Common myeloid progenitor, CD34-positive (primary cell): ENCODE data around the gene B4GALT5.

ENCODE experiments used
- CTCF ChIA-PET: fragments of 350-600 bp; sonication (Branson Sonifier 250); formaldehyde crosslinking; loops from one replicate; lab custom pipeline; 2021; ENCODE audit warnings: antibody characterized with exemption; lab: Charles Lee
- POLR2A ChIA-PET: fragments of 350-600 bp; sonication (Branson Sonifier 250); formaldehyde crosslinking; loops from one replicate; lab custom pipeline; 2021; ENCODE audit warnings: antibody characterized with exemption; lab: Charles Lee
- DNase-seq, 3 donors: peaks; one replicate each; pipeline versions ENCODE4 v3.0.0 to v3.0.0-alpha.2; 2013
- H3K27ac ChIP-seq, 2 experiments: 1 replicate in 1 of 2; 2 replicates in 1 of 2; pipeline ENCODE4 v1.7.0; 2013; ENCODE audit warnings: inconsistent platforms in 2 of 2, low read length in 2 of 2, mild to moderate bottlenecking in 2 of 2, low read depth in 1 of 2, moderate library complexity in 1 of 2; ENCODE audit not compliant: severe bottlenecking in 2 of 2, insufficient read depth in 1 of 2, poor library complexity in 1 of 2
- H3K27me3 ChIP-seq, 5 experiments: replicated peaks in 2 of 5; 1 replicate in 3 of 5; 2 replicates in 2 of 5; pipeline versions ENCODE4 v1.6.1 to v1.7.0; 2013; ENCODE audit warnings: low read length in 4 of 5, mild to moderate bottlenecking in 2 of 5, moderate library complexity in 2 of 5, inconsistent platforms in 1 of 5; ENCODE audit not compliant: insufficient read depth in 5 of 5, control insufficient read depth in 4 of 5
- H3K36me3 ChIP-seq, 4 experiments: 1 replicate in 2 of 4; 2 replicates in 2 of 4; pipeline versions ENCODE4 v1.6.1 to v1.7.0; 2013; ENCODE audit warnings: low read length in 3 of 4, control low read depth in 1 of 4, mild to moderate bottlenecking in 1 of 4; ENCODE audit not compliant: control insufficient read depth in 4 of 4, insufficient read depth in 4 of 4
- H3K4me1 ChIP-seq, 4 experiments: 1 replicate in 3 of 4; 2 replicates in 1 of 4; pipeline versions ENCODE4 v1.6.1 to v1.7.1; 2013; ENCODE audit warnings: low read length in 3 of 4, mild to moderate bottlenecking in 3 of 4, control low read depth in 1 of 4, inconsistent platforms in 1 of 4, moderate library complexity in 1 of 4; ENCODE audit not compliant: control insufficient read depth in 4 of 4, insufficient read depth in 4 of 4; ENCODE audit errors: control extremely low read depth in 1 of 4
- H3K4me3 ChIP-seq, 7 experiments: 1 replicate in 4 of 7; 2 replicates in 3 of 7; pipeline versions ENCODE4 v1.5.1 to v1.7.0; 2013; ENCODE audit warnings: mild to moderate bottlenecking in 7 of 7, low read length in 6 of 7, moderate library complexity in 6 of 7, inconsistent platforms in 2 of 7, low read depth in 2 of 7, control low read depth in 1 of 7; ENCODE audit not compliant: insufficient read depth in 4 of 7, control insufficient read depth in 1 of 7; ENCODE audit errors: extremely low read depth in 1 of 7
- H3K9me3 ChIP-seq, 5 experiments: 1 replicate in 4 of 5; 2 replicates in 1 of 5; pipeline versions ENCODE4 v1.6.1 to v1.7.1; 2013; ENCODE audit warnings: low read length in 4 of 5, mild to moderate bottlenecking in 2 of 5, inconsistent platforms in 1 of 5, low read depth in 1 of 5, moderate library complexity in 1 of 5; ENCODE audit not compliant: control insufficient read depth in 4 of 5, insufficient read depth in 2 of 5; ENCODE audit errors: control extremely low read depth in 1 of 5
- WGBS: methylation state at CpG from one replicate; pipeline ENCODE4 v1.1.5; 2013; ENCODE audit not compliant: insufficient coverage; 5-methylcytosine and 5-hydroxymethylcytosine counted together

B4GALT5 gene

GRCh38 chr20:49634116-49634515 lies 79.6 kb downstream of the B4GALT5 start:
- ChIA-PET POLR2A (no interaction called here), CTCF (interaction anchor here (1.6 kb wide), 1 partner anchor 13 kb away, joined by 3 read pairs; no protein-coding TSS in a partner anchor)
- H3K27me3 ChIP-seq, result no peaks in the 10 kb centered on the region
- H3K4me3 ChIP-seq, result no peak overlapping the region
- WGBS, result 95% methylated on average over 3 of the region's 5 CpGs
- H3K27ac ChIP-seq, result no peak overlapping the region
- DNase-seq, result no peak
- H3K9me3 ChIP-seq, result no peaks in the 10 kb centered on the region
- H3K36me3 ChIP-seq, result peaks cover 11 to 42% (median 31%) of the 10 kb centered on the region in 4 experiments
- H3K4me1 ChIP-seq, result no peaks in the 10 kb centered on the region

- WGBS, result 100% methylated on average over 4 of the region's 4 CpGs
- POLR2A ChIA-PET, result interaction anchor here (0.6 kb wide), 1 partner anchor 296 kb away, joined by 6 read pairs; no protein-coding TSS in a partner anchor
- H3K4me1 ChIP-seq, result no peaks in the 10 kb centered on the region
- no peak for DNase-seq
- no peaks in the 10 kb centered on the region for H3K27me3 ChIP-seq
- no peak overlapping the region for H3K27ac ChIP-seq
- no peak overlapping the region for H3K4me3 ChIP-seq
- H3K9me3 ChIP-seq, result no peaks in the 10 kb centered on the region
- CTCF ChIA-PET, result interaction anchor here (1.6 kb wide), 1 partner anchor 12 kb away, joined by 3 read pairs; no protein-coding TSS in a partner anchor
- H3K36me3 ChIP-seq, result peaks cover 11 to 42% (median 30%) of the 10 kb centered on the region in 4 experiments
These were observed 80.0 kb downstream of the B4GALT5 start for GRCh38 chr20:49633643-49634042.

- H3K36me3 ChIP-seq, result peaks cover 7 to 37% (median 28%) of the 10 kb centered on the region in 4 experiments
- DNase-seq, result no peak
- no peaks in the 10 kb centered on the region for H3K27me3 ChIP-seq
- CTCF ChIA-PET, result interaction anchor here (1.6 kb wide), 1 partner anchor 12 kb away, joined by 3 read pairs; no protein-coding TSS in a partner anchor
- no peak overlapping the region for H3K4me3 ChIP-seq
- POLR2A ChIA-PET, result interaction anchor here (0.6 kb wide), 2 partner anchors 264 to 297 kb away, joined by 3 to 6 read pairs; no protein-coding TSS in a partner anchor
- H3K4me1 ChIP-seq, result no peaks in the 10 kb centered on the region
- WGBS, result 91% methylated on average over 5 of the region's 5 CpGs
- H3K27ac ChIP-seq, result no peak overlapping the region
- H3K9me3 ChIP-seq, result no peaks in the 10 kb centered on the region
These were observed 80.7 kb downstream of the B4GALT5 start for GRCh38 chr20:49633023-49633422.

GRCh38 chr20:49631856-49632418 lies 81.7 kb downstream of the B4GALT5 start:
- ChIA-PET CTCF (no interaction called here), POLR2A (interaction anchor here (0.6 kb wide), 1 partner anchor 190 kb away, joined by 3 read pairs; no protein-coding TSS in a partner anchor)
- H3K27ac ChIP-seq, result no peak overlapping the region
- H3K4me1 ChIP-seq, result no peaks in the 10 kb centered on the region
- no peak overlapping the region for H3K4me3 ChIP-seq
- H3K9me3 ChIP-seq, result no peaks in the 10 kb centered on the region
- 96% methylated on average over 15 of the region's 15 CpGs for WGBS
- DNase-seq, result no peak
- H3K27me3 ChIP-seq, result no peaks in the 10 kb centered on the region
- peaks cover 5 to 31% (median 22%) of the 10 kb centered on the region in 4 experiments for H3K36me3 ChIP-seq

GRCh38 chr20:49631061-49631716 lies 82.5 kb downstream of the B4GALT5 start:
- H3K4me1 ChIP-seq, result no peaks in the 10 kb centered on the region
- no peak overlapping the region for H3K27ac ChIP-seq
- POLR2A ChIA-PET, result interaction anchor here (0.6 kb wide), 1 partner anchor 489 kb away, joined by 5 read pairs; no protein-coding TSS in a partner anchor
- no peak for DNase-seq
- no peaks in the 10 kb centered on the region for H3K9me3 ChIP-seq
- H3K27me3 ChIP-seq, result no peaks in the 10 kb centered on the region
- 90% methylated on average over 7 of the region's 9 CpGs for WGBS
- peaks cover under 1 to 24% (median 14%) of the 10 kb centered on the region in 4 experiments for H3K36me3 ChIP-seq
- H3K4me3 ChIP-seq, result no peak overlapping the region
- CTCF ChIA-PET, result interaction anchor here (0.8 kb wide), 1 partner anchor 21 kb away, joined by 3 read pairs; no protein-coding TSS in a partner anchor

- POLR2A ChIA-PET, result no interaction called here
- H3K9me3 ChIP-seq, result no peaks in the 10 kb centered on the region
- 78% methylated on average over 6 of the region's 10 CpGs for WGBS
- peaks cover 0 to 17% (median 8%) of the 10 kb centered on the region in 4 experiments for H3K36me3 ChIP-seq
- CTCF ChIA-PET, result interaction anchor here (0.8 kb wide), 1 partner anchor 20 kb away, joined by 3 read pairs; no protein-coding TSS in a partner anchor
- no peak overlapping the region for H3K27ac ChIP-seq
- H3K27me3 ChIP-seq, result no peaks in the 10 kb centered on the region
- DNase-seq, result no peak
- H3K4me1 ChIP-seq, result peaks cover 0 to 4% (median 0%) of the 10 kb centered on the region in 4 experiments
- H3K4me3 ChIP-seq, result no peak overlapping the region
These were observed 83.2 kb downstream of the B4GALT5 start for GRCh38 chr20:49630396-49630951.
